H1 (cell line): Measurements from ENCODE around the gene PLXNA4. TPM values are rescaled to one million over a fixed set of nuclear protein-coding genes. Genes with fewer than 3 reads are reported as not detected.

Experiments
- CTCF ChIA-PET: fragments of 300-600 bp; sonication (Branson Sonifier 250); formaldehyde crosslinking; loops from one replicate; lab custom pipeline; 2021; ENCODE audit not compliant: partially characterized antibody; lab: Charles Lee
- POLR2A ChIA-PET: fragments of 300-600 bp; sonication (Branson Sonifier 250); formaldehyde crosslinking; loops from one replicate; lab custom pipeline; 2021; ENCODE audit warnings: inconsistent platforms; ENCODE audit not compliant: partially characterized antibody; lab: Charles Lee
- DNase-seq, 2 experiments: peaks; one replicate each; pipeline versions ENCODE4 v3.0.0 to v3.0.0-alpha.2; 2010 to 2022; ENCODE audit warnings: low spot score in 2 of 2, low read depth in 1 of 2, mixed read lengths in 1 of 2
- FAIRE-seq: peaks from 2 replicates; lab custom pipeline; 2011; peaks lifted over from hg19 to GRCh38; lab: Jason Lieb, UNC
- H2AFZ ChIP-seq: 2 replicates; pipeline ENCODE4 v1.8.1; 2012; ENCODE audit warnings: low read length, inconsistent platforms
- H2AK5ac ChIP-seq: 2 replicates; pipeline ENCODE4 v1.6.1; 2013; ENCODE audit warnings: low read depth, low read length
- H2BK120ac ChIP-seq: replicated peaks from 2 replicates; pipeline ENCODE3; 2013; ENCODE audit warnings: low read depth, low read length, inconsistent platforms
- H2BK12ac ChIP-seq: 2 replicates; pipeline ENCODE4 v1.6.1; 2013; ENCODE audit warnings: low read depth, low read length
- H2BK15ac ChIP-seq: 2 replicates; pipeline ENCODE4 v1.6.1; 2013; ENCODE audit warnings: low read length
- H2BK20ac ChIP-seq: 2 replicates; pipeline ENCODE4 v1.6.1; 2013; ENCODE audit warnings: low read length
- H2BK5ac ChIP-seq: 2 replicates; pipeline ENCODE4 v1.6.1; 2013; ENCODE audit warnings: low read depth, low read length
- H3K14ac ChIP-seq: 2 replicates; pipeline ENCODE4 v1.6.1; 2013; ENCODE audit warnings: inconsistent platforms; ENCODE audit not compliant: insufficient read length
- H3K18ac ChIP-seq: 2 replicates; pipeline ENCODE4 v1.6.1; 2013; ENCODE audit warnings: low read length; ENCODE audit errors: extremely low read depth
- H3K23ac ChIP-seq: 2 replicates; pipeline ENCODE4 v1.6.1; 2013; ENCODE audit warnings: inconsistent platforms; ENCODE audit not compliant: insufficient read length
- H3K23me2 ChIP-seq: 2 replicates; pipeline ENCODE4 v1.6.1; 2013; ENCODE audit warnings: low read depth, low read length
- H3K27ac ChIP-seq: 2 replicates; pipeline ENCODE4 v1.6.1; 2011; ENCODE audit warnings: low read depth, low read length, inconsistent platforms
- H3K27me3 ChIP-seq, 4 experiments: replicated peaks in 1 of 4; 1 replicate in 1 of 4; 2 replicates in 3 of 4; pipeline versions ENCODE4 v1.6.1 to v1.8.1; 2011 to 2013; ENCODE audit warnings: low read length in 3 of 4, mild to moderate bottlenecking in 3 of 4, inconsistent platforms in 2 of 4, mixed read lengths in 2 of 4, moderate library complexity in 1 of 4; ENCODE audit not compliant: control insufficient read depth in 3 of 4, insufficient read depth in 3 of 4; ENCODE audit errors: extremely low read depth in 1 of 4
- H3K36me3 ChIP-seq, 4 experiments: 2 replicates each; pipeline versions ENCODE4 v1.6.1 to v1.8.1; 2011 to 2013; ENCODE audit warnings: mild to moderate bottlenecking in 4 of 4, low read length in 3 of 4, moderate library complexity in 2 of 4, control low read depth in 1 of 4, inconsistent platforms in 1 of 4; ENCODE audit not compliant: insufficient read depth in 4 of 4, control insufficient read depth in 2 of 4
- H3K4ac ChIP-seq: replicated peaks from 2 replicates; pipeline ENCODE3; 2013; ENCODE audit warnings: low read length, low read depth, mixed read lengths, inconsistent platforms; ENCODE audit not compliant: insufficient read length
- H3K4me1 ChIP-seq, 4 experiments: replicated peaks in 1 of 4; 1 replicate in 1 of 4; 2 replicates in 3 of 4; pipeline versions ENCODE4 v1.6.1 to v1.8.1; 2011 to 2013; ENCODE audit warnings: low read length in 3 of 4, inconsistent platforms in 2 of 4, mixed read lengths in 1 of 4; ENCODE audit not compliant: insufficient read depth in 4 of 4, control insufficient read depth in 3 of 4
- H3K4me2 ChIP-seq, 2 experiments: 2 replicates each; pipeline versions ENCODE4 v1.6.1 to v1.8.1; 2011 to 2013; ENCODE audit warnings: low read depth in 2 of 2, low read length in 2 of 2, control low read depth in 1 of 2, inconsistent platforms in 1 of 2, mild to moderate bottlenecking in 1 of 2; ENCODE audit not compliant: insufficient read depth in 1 of 2
- H3K4me3 ChIP-seq, 4 experiments: fragments of 200-600, 300-600 bp in 1 of 4; sonication (generic), shearing (Covaris generic), sonication (Bioruptor Twin) in 1 of 4; 2 replicates each; pipeline versions ENCODE4 v1.5.1 to v1.8.1; 2011 to 2016; ENCODE audit warnings: low read length in 4 of 4, low read depth in 3 of 4, control low read depth in 2 of 4, inconsistent platforms in 2 of 4, mild to moderate bottlenecking in 2 of 4, mixed read lengths in 1 of 4, moderate library complexity in 1 of 4; ENCODE audit not compliant: insufficient read depth in 2 of 4; ENCODE audit errors: extremely low read depth in 1 of 4
- H3K56ac ChIP-seq: replicated peaks from 2 replicates; pipeline ENCODE3; 2013; ENCODE audit warnings: low read depth, mild to moderate bottlenecking, mixed read lengths, low read length, inconsistent platforms; ENCODE audit not compliant: insufficient read length
- H3K79me1 ChIP-seq: 2 replicates; pipeline ENCODE4 v1.6.1; 2013; ENCODE audit warnings: low read depth, low read length, control low read depth
- H3K79me2 ChIP-seq, 2 experiments: 2 replicates each; pipeline versions ENCODE4 v1.6.1 to v1.8.1; 2012 to 2013; ENCODE audit warnings: low read length in 2 of 2, mild to moderate bottlenecking in 2 of 2, inconsistent platforms in 1 of 2; ENCODE audit not compliant: insufficient read depth in 2 of 2, control insufficient read depth in 1 of 2
- H3K9ac ChIP-seq, 4 experiments: replicated peaks in 1 of 4; 1 replicate in 1 of 4; 2 replicates in 3 of 4; pipeline versions ENCODE4 v1.6.1 to v1.8.1; 2011 to 2013; ENCODE audit warnings: low read depth in 3 of 4, low read length in 3 of 4, control low read depth in 2 of 4, mild to moderate bottlenecking in 2 of 4, moderate library complexity in 2 of 4, inconsistent platforms in 1 of 4; ENCODE audit errors: extremely low read depth in 1 of 4
- H3K9me3 ChIP-seq, 2 experiments: 2 replicates each; pipeline versions ENCODE4 v1.6.1 to v1.8.1; 2012 to 2013; ENCODE audit warnings: mild to moderate bottlenecking in 2 of 2, moderate library complexity in 2 of 2, control low read depth in 1 of 2, inconsistent platforms in 1 of 2, low read depth in 1 of 2, low read length in 1 of 2, mixed read lengths in 1 of 2; ENCODE audit not compliant: insufficient read depth in 2 of 2
- H4K20me1 ChIP-seq, 2 experiments: replicated peaks in 1 of 2; 2 replicates each; pipeline versions ENCODE3 to v1.8.1; 2011 to 2013; ENCODE audit warnings: inconsistent platforms in 2 of 2, low read length in 2 of 2, mild to moderate bottlenecking in 1 of 2; ENCODE audit not compliant: insufficient read depth in 2 of 2, control insufficient read depth in 1 of 2
- H4K5ac ChIP-seq: 2 replicates; pipeline ENCODE4 v1.6.1; 2013; ENCODE audit warnings: low read length, low read depth, mixed read lengths, inconsistent platforms; ENCODE audit not compliant: insufficient read length
- H4K8ac ChIP-seq: 2 replicates; pipeline ENCODE4 v1.8.0; 2013; ENCODE audit warnings: mild to moderate bottlenecking, moderate library complexity, low read length, inconsistent platforms; ENCODE audit not compliant: insufficient read depth; ENCODE audit errors: extremely low read depth
- H4K91ac ChIP-seq: replicated peaks from 2 replicates; pipeline ENCODE3; 2013; ENCODE audit warnings: low read length, mixed read lengths, inconsistent platforms; ENCODE audit not compliant: insufficient read length
- CBX5 ChIP-seq: fragments of 300-800, 300-1000 bp; sonication (generic); IDR thresholded peaks from 2 replicates; pipeline ENCODE4 v1.7.1; 2016; ENCODE audit warnings: antibody characterized with exemption, low read length, low read depth
- CHD1 ChIP-seq: IDR thresholded peaks from 2 replicates; pipeline ENCODE4 v1.6.1; 2012; ENCODE audit warnings: low read depth, low read length, improper control_type of control experiment
- CTCF ChIP-seq, 3 experiments: IDR thresholded peaks; 1 replicate in 2 of 3; 2 replicates in 1 of 3; pipeline versions ENCODE4 v1.5.1 to v1.6.1; 2011; ENCODE audit warnings: low read length in 3 of 3, mild to moderate bottlenecking in 3 of 3, inconsistent platforms in 2 of 3, low read depth in 1 of 3, moderate library complexity in 1 of 3; ENCODE audit not compliant: insufficient read depth in 1 of 3; ENCODE audit errors: control extremely low read depth in 1 of 3
- EGR1 ChIP-seq: IDR thresholded peaks from 2 replicates; pipeline ENCODE4 v1.6.1; 2011; ENCODE audit warnings: low read depth, low read length, borderline replicate concordance
- KDM4A ChIP-seq: IDR thresholded peaks from one replicate; pipeline ENCODE4 v1.7.1; 2012; ENCODE audit warnings: low read depth, mild to moderate bottlenecking, moderate library complexity, low read length, inconsistent platforms; ENCODE audit not compliant: severe bottlenecking
- POLR2AphosphoS5 ChIP-seq: IDR thresholded peaks from 2 replicates; pipeline ENCODE4 v1.6.1; 2011; ENCODE audit warnings: low read depth, low read length
- SAP30 ChIP-seq: fragments of 300-600 bp; sonication (generic); IDR thresholded peaks from 2 replicates; pipeline ENCODE4 v1.7.1; 2012; ENCODE audit warnings: low read length, moderate library complexity, mild to moderate bottlenecking, inconsistent platforms; ENCODE audit not compliant: insufficient read depth, insufficient replicate concordance
- WGBS, 2 experiments: shearing (Covaris generic) in 1 of 2; methylation state at CpG; one replicate each; pipeline versions ENCODE4 v1.1.6 to v1.1.7; 2013 to 2015; ENCODE audit warnings: low lambda C conversion rate in 2 of 2, mixed read lengths in 2 of 2, inconsistent platforms in 1 of 2, low coverage in 1 of 2, missing lambda C conversion rate in 1 of 2; ENCODE audit not compliant: insufficient replicate concordance in 2 of 2, insufficient coverage in 1 of 2, insufficient read length in 1 of 2; ENCODE audit errors: extremely low coverage in 1 of 2, missing lambda C conversion rate in 1 of 2; 5-methylcytosine and 5-hydroxymethylcytosine counted together
- polyA plus RNA-seq, 7 experiments: library from polyadenylated mRNA; depleted of rRNA in 3 of 7; stranded (reverse) in 5 of 7; unstranded in 2 of 7; fragments of >200 nt in 5 of 7; fragments of 200-250 nt in 2 of 7; gene quantifications; 1 replicate in 5 of 7; 2 replicates in 1 of 7; 4 replicates in 1 of 7; pipeline versions ENCODE4 v1.2.1 to v1.2.3, GENCODE V29; 2011 to 2013; ENCODE audit warnings: missing spikeins in 2 of 7, mixed read lengths in 2 of 7
- total RNA-seq: library from RNA; stranded (reverse); fragmentation: NEBNext Ultra II Directional; extraction: Animal tissue kit (Norgen Biotek cat#: 25700); gene quantifications from 2 replicates; pipeline ENCODE4 v1.2.1, GENCODE V29; 2021

Gene PLXNA4
- total and polyA plus RNA-seq, 2 of the 8 experiments (the other 6 are each of a cell fraction or from before 2014, with no cell fraction given): 0.76 to 0.79 TPM

GRCh38 chr7:132118641-132119040 lies 457.6 kb downstream of the PLXNA4 start:
- Histone ChIP-seq H2BK20ac (no peak overlapping the region), H2AFZ (no peak overlapping the region), H3K4me1 (peaks cover 0 to 8% (median under 1%) of the 10 kb centered on the region in 4 experiments; a peak in 4 of 7 replicates), H3K27ac (no peak overlapping the region), H4K5ac (no peak overlapping the region), H4K8ac (no peak overlapping the region), H3K4me2 (no peak overlapping the region), H2BK15ac (no peak overlapping the region), H2AK5ac (no peak overlapping the region), H3K56ac (no peak overlapping the region), H3K9ac (no peak overlapping the region), H4K20me1 (no peaks in the 10 kb centered on the region), H3K23ac (no peak overlapping the region), H3K36me3 (no peaks in the 10 kb centered on the region), H3K9me3 (no peaks in the 10 kb centered on the region), H3K79me1 (no peaks in the 10 kb centered on the region), H3K4ac (no peak overlapping the region)
- 76% methylated on average over 1 of the region's 1 CpG; no CpG with 5 or more reads in 1 of the 2 experiments for WGBS, 2 experiments
- ChIA-PET CTCF (no interaction called here), POLR2A (no interaction called here)
- TF ChIP-seq CBX5 (no peak), POLR2AphosphoS5 (no peak), CHD1 (no peak), KDM4A (no peak), EGR1 (no peak), SAP30 (no peak), CTCF (IDR thresholded peaks at IDR 0.05; ENCODE audit: control extremely low read depth in 1 of 3, insufficient read depth in 1 of 3, low read depth in 1 of 3, low read length in 3 of 3) (no peak)
- TF ChIP-seq, all 59 proteins: peak for 0
- no peak overlapping the region for H2BK120ac ChIP-seq
- no peak overlapping the region for H3K18ac ChIP-seq
- H3K27me3 ChIP-seq: no peaks in the 10 kb centered on the region
- H3K4me3 ChIP-seq: no peak overlapping the region
- no peak overlapping the region for H2BK12ac ChIP-seq
- H3K79me2 ChIP-seq: no peaks in the 10 kb centered on the region
- no peak for DNase-seq
- peaks cover 2% of the 10 kb centered on the region; the same call in 1 of the 2 replicates for H3K23me2 ChIP-seq
- H2BK5ac ChIP-seq: no peak overlapping the region
- H3K14ac ChIP-seq: no peak overlapping the region
- FAIRE-seq: no peak
- no peak overlapping the region for H4K91ac ChIP-seq
